GM03348 (cell line): ENCODE results near the gene USP32.

ENCODE experiments used
- DNase-seq: peaks from one replicate; pipeline ENCODE4 v3.0.0; 2012; ENCODE audit warnings: low spot score

The USP32 gene

DNA sequence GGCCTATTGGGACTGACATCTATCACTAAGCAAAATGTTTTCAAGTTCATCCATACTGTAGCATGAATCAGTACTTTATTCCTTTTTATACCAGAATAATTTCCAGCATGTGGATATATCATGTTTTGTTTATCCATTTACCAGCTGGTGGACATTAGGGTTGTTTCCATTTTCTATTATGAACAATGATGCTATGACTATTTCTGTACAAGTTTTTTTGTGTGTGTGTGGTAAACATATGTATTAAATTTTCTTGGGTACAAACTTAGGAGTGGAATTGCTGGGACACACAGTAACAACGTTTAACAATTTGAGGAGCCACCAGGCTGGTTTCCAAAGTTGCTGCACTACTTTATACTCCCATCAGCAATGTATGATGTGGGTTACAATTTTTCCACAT, 91.0 kb downstream of the USP32 start:
- no peak for DNase-seq

DNA sequence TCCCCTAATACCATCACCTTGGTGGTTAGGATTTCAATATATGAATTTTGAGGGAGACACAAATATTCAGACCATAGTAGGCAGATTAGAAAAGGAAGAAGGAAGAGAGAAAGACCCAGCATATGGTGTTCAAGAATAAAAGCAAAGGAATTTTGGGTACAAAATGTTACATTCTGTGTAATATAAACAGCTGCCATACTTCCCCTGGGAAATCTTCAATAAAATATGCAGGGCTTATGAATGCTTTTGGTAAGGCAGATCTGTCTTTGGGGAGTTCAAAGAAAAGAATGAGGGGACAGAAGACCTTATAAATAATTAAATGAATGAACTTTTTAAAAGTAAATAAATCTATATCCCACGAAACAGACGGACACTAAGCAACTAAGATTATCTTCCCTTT, 91.9 kb downstream of the USP32 start:
- DNase-seq, result no peak

DNA sequence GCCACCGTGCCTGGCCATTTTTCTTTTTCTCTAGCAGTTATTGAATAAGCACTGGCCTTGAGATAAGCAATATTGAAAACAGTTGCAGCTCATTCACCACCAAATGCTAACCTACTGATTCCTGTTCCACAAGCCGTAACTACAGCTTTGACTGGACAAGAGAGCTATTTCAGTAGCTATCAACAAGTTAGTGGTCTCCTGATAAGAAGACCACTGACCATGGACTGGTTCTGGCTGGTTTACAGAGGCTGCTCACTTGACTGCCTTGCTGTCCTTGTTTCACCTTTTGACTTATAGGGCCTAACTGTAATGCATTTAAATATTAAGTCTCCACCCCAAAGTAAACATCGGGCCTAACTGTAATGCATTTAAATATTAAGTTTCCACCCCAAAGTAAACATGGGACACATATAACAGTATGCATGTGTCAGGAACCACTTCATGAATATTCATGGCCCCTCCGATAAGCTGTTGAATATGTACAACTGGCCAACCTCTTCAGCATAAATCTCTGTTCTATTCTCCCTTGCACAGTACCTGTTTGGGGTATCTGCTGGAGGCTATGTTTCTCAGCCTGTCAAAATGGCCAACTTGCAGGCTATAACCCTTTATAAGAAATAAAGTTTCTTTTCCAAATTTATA, 94.1 kb downstream of the USP32 start:
- no peak for DNase-seq

DNA sequence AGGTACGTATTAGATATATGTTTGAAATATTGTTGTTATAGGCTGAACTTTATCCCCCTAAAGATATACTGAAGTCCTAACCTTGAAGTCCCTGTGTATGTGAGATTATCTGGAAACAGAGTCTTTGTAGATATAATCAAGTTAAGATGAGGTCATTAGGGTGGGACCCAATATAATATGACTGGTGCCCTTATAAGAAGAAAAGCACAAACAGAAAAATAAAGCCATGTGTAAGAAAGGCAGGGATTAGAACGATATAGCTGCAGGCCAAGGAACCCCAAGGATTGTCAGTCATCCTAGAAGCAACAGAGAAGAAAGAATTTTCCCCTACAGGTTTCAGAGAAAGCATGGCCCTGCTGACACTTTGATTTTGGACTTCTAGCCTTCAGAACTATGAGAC, 95.8 kb downstream of the USP32 start:
- DNase-seq, result no peak

DNA sequence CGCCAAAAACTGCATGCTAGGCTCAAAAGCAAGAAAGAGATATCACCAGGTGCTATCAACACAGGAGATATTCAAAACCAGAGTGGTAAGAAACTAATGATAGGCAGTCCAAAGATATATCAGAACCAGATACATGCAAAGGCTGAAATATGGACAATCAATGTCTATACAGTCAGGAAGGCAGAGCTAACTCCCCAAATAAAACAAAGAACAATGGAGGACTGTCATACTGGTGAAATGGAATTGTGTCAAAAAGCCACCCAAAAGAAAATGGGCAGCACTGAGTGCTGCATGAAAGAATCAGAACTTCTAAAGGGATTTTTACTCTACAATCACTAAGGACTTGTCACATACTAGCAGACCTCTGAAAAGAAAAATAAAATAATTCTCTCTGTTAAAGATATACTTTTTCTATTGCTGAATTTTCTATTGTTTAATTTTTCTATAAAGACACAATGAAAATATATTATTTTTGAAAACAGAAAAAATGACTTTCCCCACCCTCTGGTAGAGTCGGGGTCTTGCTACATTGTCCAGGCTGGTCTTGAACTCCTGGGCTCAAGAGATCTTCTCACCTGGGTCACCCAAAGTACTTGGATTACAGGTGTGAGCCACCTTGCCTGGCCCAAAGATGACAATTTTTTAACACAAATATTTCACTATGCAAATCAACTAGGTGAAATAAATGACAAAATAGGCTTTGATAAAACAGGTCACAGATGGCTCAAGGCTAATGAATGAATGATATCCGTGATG, 98.2 kb downstream of the USP32 start:
- DNase-seq, result no peak

DNA sequence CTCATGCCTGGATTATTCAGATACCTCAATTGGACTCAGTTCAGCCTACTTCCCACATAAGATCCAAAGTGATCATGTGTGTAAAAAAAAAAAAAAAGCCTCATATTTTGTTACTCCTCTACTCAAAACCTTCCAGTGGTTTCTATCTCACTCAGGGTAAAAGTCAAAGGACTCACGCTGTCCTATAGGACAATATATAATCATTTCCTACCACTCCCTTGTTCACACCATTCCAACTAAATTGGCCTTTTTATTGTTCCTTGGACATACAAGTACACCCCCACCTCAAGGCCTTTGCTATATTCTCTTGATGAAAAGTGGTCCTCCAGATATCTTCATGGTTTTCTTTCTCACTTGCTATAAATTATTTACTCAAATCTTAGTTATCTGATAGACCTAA, 99.2 kb downstream of the USP32 start:
- no peak for DNase-seq

DNA sequence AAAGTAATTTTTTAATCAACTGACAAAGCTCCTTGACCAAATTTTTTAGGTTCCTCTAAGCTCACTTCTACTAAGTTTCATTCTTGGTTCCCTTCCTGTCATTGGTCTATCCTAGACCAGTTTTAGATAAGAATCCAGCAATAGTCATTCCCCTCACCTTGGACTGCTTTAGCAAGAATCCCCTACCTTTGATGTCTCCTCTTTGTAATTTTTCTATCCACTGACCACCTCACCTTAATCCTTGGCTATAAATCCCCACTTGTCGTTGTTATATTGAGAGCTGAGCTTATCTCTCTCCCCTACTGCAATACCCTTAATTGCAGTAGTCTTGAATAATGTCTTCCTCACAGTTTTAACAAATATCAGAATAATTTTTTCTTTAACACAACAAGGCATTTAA, 107.2 kb downstream of the USP32 start:
- no peak for DNase-seq

DNA sequence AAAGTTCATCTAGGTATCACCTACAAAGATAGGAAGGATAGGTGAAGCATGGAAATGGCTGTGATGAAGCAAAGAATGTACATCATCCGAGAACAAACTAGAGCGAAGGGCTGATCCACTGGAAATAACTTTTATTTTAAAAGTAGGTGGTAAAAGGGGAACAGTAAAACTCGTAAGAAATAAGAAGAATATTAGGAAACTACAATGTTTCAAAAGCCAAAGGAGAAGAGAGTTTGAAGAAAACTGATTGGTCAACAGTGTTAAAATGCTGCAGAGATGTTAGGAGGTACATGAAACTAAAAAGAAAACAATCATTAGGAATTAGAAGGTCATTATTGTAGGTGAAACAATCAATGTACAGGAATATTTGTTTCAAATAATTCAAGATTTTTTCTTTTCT, 108.1 kb downstream of the USP32 start:
- no peak for DNase-seq

DNA sequence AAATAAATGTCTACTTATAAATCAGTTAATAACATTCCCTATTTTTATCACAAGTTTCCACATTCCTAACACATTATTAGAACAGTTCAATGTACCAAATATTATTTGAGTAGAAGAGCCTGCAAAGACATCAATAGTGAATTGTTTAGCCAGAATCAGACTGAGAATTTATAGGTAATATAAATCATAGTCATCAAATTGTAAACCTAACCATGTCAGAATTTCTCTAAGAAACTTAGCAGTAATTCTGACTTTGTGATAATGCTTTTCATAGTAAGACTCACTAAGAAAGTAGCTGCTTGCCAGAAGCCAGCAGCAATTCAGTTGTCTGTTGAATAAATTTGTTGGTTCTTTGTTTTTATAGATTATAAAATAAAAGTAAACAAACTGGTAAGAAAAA, 111.3 kb downstream of the USP32 start:
- no peak for DNase-seq

DNA sequence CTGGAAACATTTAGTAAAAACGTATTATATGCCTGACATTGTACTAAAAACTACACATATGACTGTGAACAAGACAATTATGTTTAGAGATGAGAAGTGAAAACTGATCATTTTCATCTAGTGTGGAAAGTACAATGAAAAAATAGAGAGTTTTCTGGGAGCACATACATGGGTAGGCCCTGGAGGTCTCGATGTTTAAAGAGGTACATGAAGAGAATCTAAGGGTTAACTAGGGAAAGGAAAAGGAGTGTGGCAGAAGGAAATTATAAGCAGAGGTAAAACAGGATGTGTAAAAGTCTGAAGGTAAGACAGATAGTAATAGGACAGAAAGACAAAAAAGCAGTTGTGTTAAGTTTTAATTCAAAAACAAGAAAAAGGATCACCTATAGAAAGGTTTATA, 113.7 kb downstream of the USP32 start:
- no peak for DNase-seq

DNA sequence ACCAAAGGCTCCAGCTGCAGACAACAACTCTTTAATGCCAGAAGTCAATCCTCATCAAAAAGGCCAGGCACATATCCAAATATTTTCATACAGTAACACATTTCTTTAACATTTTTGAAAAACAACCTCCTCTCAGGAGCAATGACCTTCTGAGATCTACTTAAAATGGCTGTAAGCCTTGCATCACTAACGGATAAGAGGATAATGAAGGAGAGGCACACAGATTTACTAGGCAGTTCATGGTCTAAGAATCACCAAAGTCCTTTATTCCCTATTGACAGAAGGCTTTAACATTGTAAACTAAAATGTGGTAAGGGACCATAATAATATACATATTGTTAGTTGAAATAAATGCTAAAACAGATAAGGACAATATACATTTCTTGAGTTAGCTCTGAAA, 114.7 kb downstream of the USP32 start:
- DNase-seq, result no peak

DNA sequence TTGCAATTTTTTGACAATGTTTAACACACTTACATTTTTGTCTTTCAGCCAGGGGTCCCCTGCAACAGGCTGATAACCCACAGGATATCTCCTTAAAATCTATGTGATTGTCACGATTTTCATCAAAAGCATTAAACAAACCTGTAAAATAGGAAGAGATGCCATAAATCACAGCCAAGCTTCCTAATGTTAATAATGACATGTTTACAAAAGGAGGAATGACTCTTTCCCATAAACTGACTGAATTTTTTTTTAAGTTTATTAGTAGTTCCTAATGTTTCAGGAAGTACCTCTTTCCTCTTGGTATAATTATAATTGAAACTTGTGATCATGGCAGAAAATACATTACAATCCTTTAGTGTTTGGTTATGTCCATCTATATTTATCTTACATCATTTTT, 122.5 kb downstream of the USP32 start:
- DNase-seq, result no peak

DNA sequence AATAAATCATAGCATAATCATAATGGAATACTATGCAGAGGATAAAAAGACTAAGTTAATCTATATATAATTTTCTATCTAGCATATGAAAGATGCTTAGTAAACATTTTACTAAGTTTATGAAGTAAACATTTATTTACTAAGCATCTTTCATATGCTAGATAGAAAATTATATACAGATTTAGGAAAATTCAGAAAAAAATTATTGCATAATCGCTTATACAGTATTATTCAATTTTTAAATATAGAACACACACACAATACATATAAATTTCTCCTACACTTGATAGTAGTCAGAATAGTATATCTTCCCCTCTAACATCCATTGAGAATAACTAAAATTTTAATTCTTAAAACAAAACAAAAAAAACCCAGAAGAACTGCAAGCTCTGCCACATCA, 131.4 kb downstream of the USP32 start:
- DNase-seq, result no peak

DNA sequence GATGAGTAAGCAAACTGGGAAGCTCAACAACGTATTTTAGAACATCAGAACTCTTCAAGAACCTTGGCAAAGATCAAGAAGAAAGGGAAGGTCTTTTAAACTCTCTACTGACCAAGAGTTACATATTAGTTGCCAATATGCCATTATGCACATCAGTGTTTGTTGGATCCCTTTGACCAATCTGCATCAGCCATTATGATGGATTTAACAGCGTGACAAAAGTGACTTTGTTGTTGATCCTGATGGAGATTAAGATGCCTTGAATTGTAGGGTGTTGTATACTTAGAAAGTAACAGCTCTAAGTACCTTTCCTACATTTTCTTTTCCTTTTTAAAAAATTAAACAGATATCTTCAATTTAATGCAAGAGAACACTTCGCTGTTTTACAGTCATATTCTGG, 133.6 kb downstream of the USP32 start:
- no peak for DNase-seq

DNA sequence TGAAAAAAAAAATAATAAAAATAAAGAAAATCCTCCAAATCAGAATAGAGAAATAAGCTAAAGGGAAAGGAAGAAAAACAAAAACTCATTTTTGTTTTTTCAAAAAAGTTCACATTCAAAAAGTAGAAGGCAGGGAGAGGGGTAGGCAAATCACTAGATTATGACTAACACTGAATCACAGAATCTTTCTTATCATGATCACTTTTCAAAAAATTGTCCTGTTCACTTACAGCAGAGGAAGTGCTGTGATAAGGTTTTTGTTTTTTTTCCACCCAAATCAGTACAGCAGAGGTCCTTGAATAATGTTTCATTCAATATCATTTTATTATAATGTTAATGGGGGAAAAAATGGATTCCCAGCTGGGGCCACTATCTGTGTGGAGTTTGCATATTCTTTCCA, 135.8 kb downstream of the USP32 start:
- no peak for DNase-seq

DNA sequence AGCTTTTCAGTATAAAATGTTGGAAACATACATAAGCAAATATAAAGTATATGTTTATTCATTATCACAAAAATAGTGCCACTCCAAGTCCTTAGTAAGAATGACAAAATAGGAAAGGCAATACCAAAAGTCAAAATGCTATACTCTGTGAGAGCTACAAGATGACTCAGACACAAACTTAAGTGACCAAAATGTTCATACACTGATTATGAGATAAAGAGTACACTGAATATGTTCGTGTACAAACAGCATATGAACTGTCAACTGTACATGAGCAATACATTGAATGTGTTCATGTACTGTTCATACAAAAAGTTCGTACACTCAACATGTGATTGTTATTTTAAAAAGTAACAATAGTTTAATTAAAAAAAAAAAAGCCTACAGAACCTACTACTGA, 138.9 kb downstream of the USP32 start:
- DNase-seq, result no peak

DNA sequence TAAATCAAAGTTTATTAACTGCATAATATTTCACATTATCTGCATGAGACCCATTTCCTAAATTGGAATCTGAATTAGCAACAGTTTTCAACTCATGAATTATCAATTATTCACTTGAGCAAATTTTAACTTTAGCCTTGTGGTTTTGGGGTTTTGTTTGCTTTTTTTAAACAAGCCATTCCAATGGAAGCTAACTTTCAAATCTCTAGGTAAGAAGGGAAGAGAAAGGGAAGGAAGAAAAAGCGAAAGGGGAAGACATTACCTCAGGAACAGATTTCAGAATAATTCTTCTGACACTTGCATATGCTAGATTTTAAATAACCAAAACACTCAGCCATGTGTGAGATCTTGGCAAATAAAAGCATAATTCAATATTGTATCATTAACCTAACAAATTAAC, 139.5 kb downstream of the USP32 start:
- DNase-seq, result no peak

DNA sequence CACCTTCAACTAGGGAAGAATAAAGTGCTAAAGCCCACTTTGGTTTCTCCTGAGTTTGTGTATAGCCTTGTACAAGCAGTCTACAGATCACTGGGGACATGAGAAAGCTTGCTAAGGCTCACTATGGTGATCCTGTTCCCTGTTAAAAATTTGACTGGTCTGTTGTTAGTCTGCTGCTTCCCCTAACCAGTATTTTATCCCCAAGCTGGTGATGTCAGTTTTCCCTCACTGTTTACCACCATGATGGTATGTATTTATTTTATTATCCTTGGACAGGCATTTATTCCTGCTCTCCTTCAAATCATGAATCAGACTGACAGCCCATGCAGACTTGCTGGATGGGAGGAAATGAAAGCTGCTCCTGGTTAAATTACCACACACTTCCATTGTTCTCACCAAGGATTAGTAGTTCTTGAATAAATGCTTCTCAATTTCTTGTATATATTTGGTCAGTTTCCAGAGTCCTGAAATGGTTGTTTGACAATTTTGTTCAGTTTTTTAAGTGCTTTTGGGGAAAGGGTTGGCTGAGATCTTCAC, 142.6 kb downstream of the USP32 start:
- DNase-seq, result no peak

DNA sequence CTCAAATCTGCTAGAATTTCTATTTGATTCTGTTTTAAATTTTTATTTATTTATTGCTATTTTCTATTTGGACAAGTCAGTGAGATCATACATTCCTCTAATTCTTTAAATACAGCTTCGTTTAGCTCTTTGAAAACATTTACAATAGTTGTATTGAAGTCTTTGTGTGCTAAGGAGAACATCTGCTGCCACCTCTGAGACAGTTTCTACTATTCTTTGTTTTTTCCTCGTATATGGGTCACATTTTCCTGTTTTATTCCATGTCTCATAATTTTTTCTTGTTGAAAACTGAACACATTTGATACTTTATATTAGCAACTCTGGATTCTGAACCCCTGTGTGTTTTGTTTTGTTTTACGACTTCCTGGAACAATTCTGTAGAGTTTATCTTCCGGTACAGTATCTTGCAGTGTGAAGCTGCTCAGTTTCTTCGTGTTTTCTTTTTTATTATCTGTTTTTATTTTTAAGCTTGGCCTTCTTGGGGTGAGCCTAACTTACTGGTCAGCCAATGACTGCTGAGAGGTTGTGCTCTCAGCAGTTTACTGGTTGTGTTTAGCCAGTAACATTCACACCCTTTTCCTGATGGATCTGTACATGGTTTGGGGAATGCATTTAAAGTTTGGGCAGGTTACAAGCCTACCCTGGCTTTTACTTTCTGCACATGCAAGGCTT, 143.2 kb downstream of the USP32 start:
- DNase-seq, result no peak

DNA sequence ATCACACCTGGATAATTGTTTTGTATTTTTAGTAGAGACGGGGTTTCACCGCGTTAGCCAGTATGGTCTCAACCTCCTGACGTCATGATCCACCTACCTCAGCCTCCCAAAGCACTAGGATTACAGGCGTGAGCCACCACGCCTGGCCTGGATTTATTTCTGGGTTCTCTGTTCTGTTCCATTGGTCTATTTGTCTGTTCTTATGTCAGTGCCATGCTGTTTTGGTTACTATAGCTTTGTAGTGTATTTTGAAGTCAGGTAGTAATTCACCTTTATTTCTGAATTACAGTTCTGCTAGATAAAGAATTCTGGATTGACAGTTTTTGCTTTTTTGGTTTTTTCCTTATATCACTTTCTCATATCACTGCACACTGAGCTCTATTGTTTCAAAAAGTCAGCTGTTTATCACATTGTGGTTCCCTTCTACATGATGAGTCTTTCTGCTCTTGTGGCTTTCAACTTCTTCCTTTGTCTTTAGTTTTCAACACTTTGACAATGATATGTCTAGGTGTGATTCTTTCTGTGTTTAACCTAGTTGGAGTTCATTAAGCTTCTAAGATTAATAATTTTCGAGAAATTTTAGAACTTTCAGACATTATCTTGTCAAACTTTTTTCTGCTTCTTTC, 144.0 kb downstream of the USP32 start:
- DNase-seq, result no peak

DNA sequence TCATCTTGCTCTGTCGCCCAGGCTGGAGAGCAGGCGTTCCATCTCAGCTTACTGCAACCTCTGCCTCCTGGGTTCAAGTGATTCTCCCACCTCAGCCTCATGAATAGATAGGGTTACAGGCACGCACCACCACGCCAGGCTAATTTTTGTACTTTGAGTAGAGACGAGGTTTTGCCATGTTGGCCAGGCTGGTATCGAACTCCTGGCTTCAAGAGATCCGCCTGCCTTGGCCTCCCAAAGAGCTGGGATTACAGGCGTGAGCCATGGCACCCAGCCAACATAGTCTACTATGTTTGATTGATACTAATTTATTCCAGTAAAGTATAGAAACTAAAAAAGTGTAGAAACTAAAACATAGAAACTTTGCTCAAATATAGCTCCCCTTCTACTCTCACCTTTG, 147.3 kb downstream of the USP32 start:
- no peak for DNase-seq

DNA sequence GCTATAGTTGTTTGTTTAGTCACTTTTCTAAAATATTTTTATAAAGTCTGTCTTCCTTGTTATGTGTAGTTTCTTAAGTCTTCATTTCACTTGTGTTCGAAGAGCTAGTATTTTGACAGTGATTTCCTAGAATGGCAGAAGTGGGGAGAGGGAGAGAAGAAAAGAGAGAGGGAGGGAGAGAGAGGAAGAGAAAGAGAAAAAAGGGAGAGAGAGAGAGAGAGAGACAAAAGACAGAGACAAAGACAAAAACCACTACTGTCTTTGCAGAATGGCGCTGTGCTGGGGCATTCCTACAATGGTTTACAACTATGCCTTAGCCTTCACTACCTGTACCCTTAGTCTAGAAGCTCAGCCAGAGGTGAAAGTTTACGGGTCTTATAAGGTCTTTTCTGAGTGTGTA, 151.6 kb downstream of the USP32 start:
- DNase-seq, result no peak

DNA sequence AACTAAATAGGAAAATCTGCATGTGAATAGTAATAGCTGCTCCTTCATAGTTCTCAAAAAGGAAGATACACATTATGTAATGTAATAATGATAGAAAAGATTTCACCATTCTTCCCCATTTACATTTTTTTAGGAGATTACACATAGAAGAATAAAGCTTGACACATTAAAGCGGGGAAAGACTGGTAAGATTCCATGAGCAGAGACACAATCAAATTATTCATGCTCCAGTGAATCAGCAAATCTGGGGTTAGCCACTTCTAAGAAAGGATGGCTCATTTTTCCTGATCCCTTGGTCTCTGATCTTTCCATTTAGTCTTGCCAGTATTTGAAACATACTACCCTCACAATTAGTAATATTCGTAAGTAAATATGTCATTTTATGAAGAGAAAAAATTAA, 160.2 kb downstream of the USP32 start:
- DNase-seq, result peak; percentile 47
